Astrocyte (in vitro differentiated cells and primary cell): ENCODE measurements around the gene SOCS1. TPM values are rescaled to one million over a fixed set of nuclear protein-coding genes. Genes with fewer than 3 reads are reported as not detected.
"Not testable (repeated sequence)": the region's sequence is repeated elsewhere in the genome, so short reads cannot be mapped to it uniquely, and the experiment has no call there.

ENCODE experiments used
- DNase-seq: peaks from one replicate; pipeline ENCODE4 v3.0.0-alpha.2; 2010; ENCODE audit warnings: low read depth
- FAIRE-seq: peaks from 2 replicates; lab custom pipeline; 2011; peaks lifted over from hg19 to GRCh38; lab: Jason Lieb, UNC
- H2AFZ ChIP-seq: 2 replicates; pipeline ENCODE4 v1.6.0; 2012; ENCODE audit warnings: low read depth, low read length, inconsistent platforms
- H3K27ac ChIP-seq: 2 replicates; pipeline ENCODE4 v1.5.1; 2011; ENCODE audit warnings: low read depth, low read length, inconsistent platforms
- H3K27me3 ChIP-seq: 2 replicates; pipeline ENCODE4 v1.6.0; 2011; ENCODE audit warnings: low read length, inconsistent platforms; ENCODE audit not compliant: insufficient read depth
- H3K36me3 ChIP-seq: 2 replicates; pipeline ENCODE4 v1.5.1; 2011; ENCODE audit warnings: low read length, inconsistent platforms; ENCODE audit not compliant: insufficient read depth
- H3K4me1 ChIP-seq: 2 replicates; pipeline ENCODE4 v1.5.1; 2011; ENCODE audit warnings: low read length, inconsistent platforms; ENCODE audit not compliant: insufficient read depth
- H3K4me2 ChIP-seq: 2 replicates; pipeline ENCODE4 v1.6.0; 2012; ENCODE audit warnings: low read length, inconsistent platforms
- H3K4me3 ChIP-seq: 2 replicates; pipeline ENCODE4 v1.5.1; 2011; ENCODE audit warnings: low read depth, mild to moderate bottlenecking, low read length, inconsistent platforms; ENCODE audit not compliant: insufficient read depth
- H3K79me2 ChIP-seq: 2 replicates; pipeline ENCODE4 v1.6.0; 2012; ENCODE audit warnings: mild to moderate bottlenecking, low read length, inconsistent platforms; ENCODE audit not compliant: insufficient read depth
- H3K9ac ChIP-seq: 2 replicates; pipeline ENCODE4 v1.6.0; 2012; ENCODE audit warnings: mild to moderate bottlenecking, low read length, inconsistent platforms
- H3K9me3 ChIP-seq: 2 replicates; pipeline ENCODE4 v1.5.1; 2012; ENCODE audit warnings: low read depth, mild to moderate bottlenecking, low read length, inconsistent platforms; ENCODE audit not compliant: insufficient read depth
- H4K20me1 ChIP-seq: 2 replicates; pipeline ENCODE4 v1.6.0; 2012; ENCODE audit warnings: low read length, inconsistent platforms; ENCODE audit not compliant: insufficient read depth
- H3K27ac Mint-ChIP-seq: one replicate; pipeline ENCODE4 v1.8.0; 2021; ENCODE audit warnings: mild to moderate bottlenecking, mixed read lengths; ENCODE audit not compliant: unreplicated experiment
- H3K27me3 Mint-ChIP-seq: one replicate; pipeline ENCODE4 v1.8.0; 2021; ENCODE audit warnings: low read depth, mixed read lengths; ENCODE audit not compliant: unreplicated experiment
- H3K36me3 Mint-ChIP-seq: one replicate; pipeline ENCODE4 v1.8.0; 2021; ENCODE audit warnings: low read depth, mixed read lengths; ENCODE audit not compliant: unreplicated experiment
- H3K4me1 Mint-ChIP-seq: one replicate; pipeline ENCODE4 v1.8.0; 2021; ENCODE audit warnings: low read depth, mixed read lengths; ENCODE audit not compliant: unreplicated experiment
- H3K4me3 Mint-ChIP-seq: one replicate; pipeline ENCODE4 v1.8.0; 2021; ENCODE audit warnings: mild to moderate bottlenecking, moderate library complexity, mixed read lengths; ENCODE audit not compliant: unreplicated experiment
- H3K9me3 Mint-ChIP-seq: one replicate; pipeline ENCODE4 v1.8.0; 2021; ENCODE audit warnings: mild to moderate bottlenecking, mixed read lengths; ENCODE audit not compliant: unreplicated experiment
- EZH2 ChIP-seq: IDR thresholded peaks from 2 replicates; pipeline ENCODE4 v1.6.1; 2012; ENCODE audit warnings: mild to moderate bottlenecking, low read length, inconsistent platforms; ENCODE audit not compliant: insufficient read depth
- total RNA-seq: library from RNA; stranded (reverse); gene quantifications from 2 replicates; pipeline ENCODE4 v1.2.1, GENCODE V29; 2021
- TF ChIP-seq, protein P1 (sequence below): IDR thresholded peaks from 2 replicates; pipeline ENCODE4 v1.5.1; 2011; ENCODE audit warnings: low read depth, mild to moderate bottlenecking, inconsistent platforms, low read length, moderate library complexity; ENCODE audit not compliant: insufficient read depth

The SOCS1 gene
- total RNA-seq, 1 donor from 2014 or later: 16.0 TPM

DNA sequence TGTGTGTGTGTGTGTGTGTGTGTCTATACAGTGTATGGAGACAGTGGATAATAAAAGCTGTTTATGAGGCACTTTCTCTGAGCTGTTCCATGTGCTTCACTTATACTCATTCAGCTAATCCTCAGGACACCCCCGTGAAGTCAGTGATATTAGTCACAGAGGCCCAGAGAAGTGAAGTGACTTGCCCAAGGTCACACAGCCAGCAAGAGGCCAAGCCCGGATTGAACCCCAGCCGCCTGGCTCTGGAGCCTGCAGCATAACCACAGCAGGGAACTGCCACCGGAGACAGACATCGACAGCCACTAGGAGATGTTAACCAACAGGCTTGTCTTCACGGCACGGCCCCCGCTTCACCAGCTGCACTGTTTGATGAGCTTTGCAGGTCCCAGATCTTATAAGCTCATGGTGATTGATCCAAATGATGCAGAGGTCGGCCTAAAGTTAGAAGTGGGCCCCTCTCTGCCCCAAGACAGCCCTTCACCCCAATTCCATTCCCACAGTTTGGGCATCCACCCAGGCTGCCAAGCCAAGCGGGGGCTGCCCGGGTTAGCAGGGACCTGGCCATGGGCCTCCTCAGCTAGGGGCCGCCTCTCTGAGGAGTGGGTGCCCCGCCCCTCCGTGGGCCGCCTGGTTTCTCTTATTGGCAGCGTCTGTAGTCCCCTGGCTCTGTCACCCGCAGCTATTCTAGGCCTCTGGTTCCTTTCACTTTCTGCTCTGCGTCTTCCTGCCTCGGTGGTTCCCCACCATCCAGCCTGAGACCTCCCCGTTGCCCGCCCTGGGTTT is 30.9 kb downstream of the SOCS1 start:
- Histone ChIP-seq H4K20me1 (no peaks in the 10 kb centered on the region), H3K36me3 (no peaks in the 10 kb centered on the region), H3K9ac (no peak overlapping the region), H3K27me3 (no peaks in the 10 kb centered on the region), H3K4me2 (no peak overlapping the region), H3K4me3 (no peak overlapping the region), H3K9me3 (no peaks in the 10 kb centered on the region), H3K4me1 (no peaks in the 10 kb centered on the region), H2AFZ (no peak overlapping the region), H3K27ac (no peak overlapping the region), H3K79me2 (no peaks in the 10 kb centered on the region)
- no peaks in the 10 kb centered on the region for H3K4me1 Mint-ChIP-seq
- no peak overlapping the region for H3K27ac Mint-ChIP-seq
- H3K36me3 Mint-ChIP-seq: no peaks in the 10 kb centered on the region
- no peak for DNase-seq
- H3K9me3 Mint-ChIP-seq: no peaks in the 10 kb centered on the region
- no peak overlapping the region for H3K4me3 Mint-ChIP-seq
- no peak for TF ChIP-seq EZH2
- TF ChIP-seq, protein P1, sequence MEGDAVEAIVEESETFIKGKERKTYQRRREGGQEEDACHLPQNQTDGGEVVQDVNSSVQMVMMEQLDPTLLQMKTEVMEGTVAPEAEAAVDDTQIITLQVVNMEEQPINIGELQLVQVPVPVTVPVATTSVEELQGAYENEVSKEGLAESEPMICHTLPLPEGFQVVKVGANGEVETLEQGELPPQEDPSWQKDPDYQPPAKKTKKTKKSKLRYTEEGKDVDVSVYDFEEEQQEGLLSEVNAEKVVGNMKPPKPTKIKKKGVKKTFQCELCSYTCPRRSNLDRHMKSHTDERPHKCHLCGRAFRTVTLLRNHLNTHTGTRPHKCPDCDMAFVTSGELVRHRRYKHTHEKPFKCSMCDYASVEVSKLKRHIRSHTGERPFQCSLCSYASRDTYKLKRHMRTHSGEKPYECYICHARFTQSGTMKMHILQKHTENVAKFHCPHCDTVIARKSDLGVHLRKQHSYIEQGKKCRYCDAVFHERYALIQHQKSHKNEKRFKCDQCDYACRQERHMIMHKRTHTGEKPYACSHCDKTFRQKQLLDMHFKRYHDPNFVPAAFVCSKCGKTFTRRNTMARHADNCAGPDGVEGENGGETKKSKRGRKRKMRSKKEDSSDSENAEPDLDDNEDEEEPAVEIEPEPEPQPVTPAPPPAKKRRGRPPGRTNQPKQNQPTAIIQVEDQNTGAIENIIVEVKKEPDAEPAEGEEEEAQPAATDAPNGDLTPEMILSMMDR: no peak
- no peak for FAIRE-seq
- peaks cover 24% of the 10 kb centered on the region for H3K27me3 Mint-ChIP-seq

DNA sequence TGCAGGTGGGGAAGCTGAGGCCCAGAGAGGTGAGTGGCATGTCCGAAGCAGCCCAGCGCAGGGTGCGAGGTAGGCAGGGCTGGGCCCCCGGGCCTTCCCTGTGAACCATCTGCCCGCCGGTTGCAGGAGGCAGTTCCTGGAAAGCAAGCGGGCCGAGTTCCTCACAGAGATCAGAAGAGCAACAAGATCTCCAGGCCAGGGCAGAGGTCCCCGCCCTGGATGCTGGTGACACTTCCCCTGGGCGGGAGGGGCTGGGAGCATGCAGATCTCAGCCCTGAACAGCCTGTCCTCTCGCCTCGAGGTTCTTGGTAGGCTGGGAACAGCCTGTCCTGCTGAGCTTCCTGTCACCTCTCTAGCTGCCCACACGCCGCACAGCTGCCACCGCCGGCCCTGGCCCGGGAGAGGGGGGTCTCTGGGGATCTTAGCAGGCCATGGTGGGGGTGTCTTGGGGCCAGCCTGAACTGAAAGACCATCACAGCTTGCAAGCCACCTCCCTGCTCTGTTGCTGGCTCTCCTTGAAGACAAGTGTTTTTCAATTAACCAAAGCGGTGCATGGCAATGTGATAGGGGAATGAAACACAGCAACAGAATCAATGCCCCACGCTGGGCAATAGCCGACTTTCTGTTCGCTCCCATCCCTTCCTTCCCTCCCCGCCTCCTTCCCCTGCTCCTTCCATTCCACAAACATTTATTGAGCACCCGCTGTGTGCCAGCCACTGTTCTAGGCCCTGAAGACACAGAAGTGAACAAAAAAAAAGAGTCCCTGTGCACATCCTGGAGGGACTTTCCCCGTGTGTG is 31.7 kb downstream of the SOCS1 start:
- no peaks in the 10 kb centered on the region for H3K27me3 ChIP-seq
- Mint-ChIP-seq H3K4me3 (no peak overlapping the region), H3K9me3 (no peaks in the 10 kb centered on the region), H3K36me3 (no peaks in the 10 kb centered on the region), H3K27ac (no peak overlapping the region), H3K27me3 (peaks cover 25% of the 10 kb centered on the region), H3K4me1 (no peaks in the 10 kb centered on the region)
- DNase-seq: no peak
- no peak for FAIRE-seq
- H3K4me1 ChIP-seq: no peaks in the 10 kb centered on the region
- no peak overlapping the region for H3K4me3 ChIP-seq
- H3K36me3 ChIP-seq: no peaks in the 10 kb centered on the region
- H4K20me1 ChIP-seq: no peaks in the 10 kb centered on the region
- TF ChIP-seq, protein P1: no peak
- TF ChIP-seq EZH2: no peak
- no peak overlapping the region for H2AFZ ChIP-seq
- no peak overlapping the region for H3K27ac ChIP-seq
- H3K9ac ChIP-seq: no peak overlapping the region
- H3K4me2 ChIP-seq: no peak overlapping the region
- H3K9me3 ChIP-seq: no peaks in the 10 kb centered on the region
- no peaks in the 10 kb centered on the region for H3K79me2 ChIP-seq

DNA sequence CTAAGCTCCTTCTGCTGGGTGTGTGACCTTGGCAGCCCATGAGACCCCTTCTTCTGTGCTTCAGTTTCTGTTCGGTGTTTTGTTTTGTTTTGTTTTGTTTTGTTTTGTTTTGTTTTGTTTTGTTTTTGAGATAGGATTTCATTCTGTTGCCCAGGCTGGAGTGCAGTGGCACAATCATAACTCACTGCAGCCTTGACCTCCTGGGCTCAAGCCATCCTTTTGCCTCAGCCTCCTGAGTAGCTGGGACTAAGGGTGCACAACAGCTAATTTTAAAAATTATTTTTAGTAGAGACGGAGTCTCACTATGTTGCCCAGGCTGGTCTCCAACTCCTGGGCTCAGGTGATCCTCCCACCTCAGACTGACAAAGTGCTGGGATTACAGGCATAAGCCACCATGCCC is 35.5 kb downstream of the SOCS1 start:
- FAIRE-seq, H3K4me1 Mint-ChIP-seq, H3K4me3 ChIP-seq, H3K4me3 Mint-ChIP-seq, H3K4me1 ChIP-seq, H3K9me3 ChIP-seq, H3K36me3 Mint-ChIP-seq, H3K27ac ChIP-seq, DNase-seq, H2AFZ ChIP-seq, H3K79me2 ChIP-seq, H4K20me1 ChIP-seq, H3K27me3 Mint-ChIP-seq, H3K36me3 ChIP-seq, H3K27ac Mint-ChIP-seq, H3K9ac ChIP-seq, H3K4me2 ChIP-seq, H3K27me3 ChIP-seq: not testable (repeated sequence)
- peaks cover 21% of the 10 kb centered on the region for H3K9me3 Mint-ChIP-seq
